ENCODE results near the gene P2RY6. TPM values are rescaled to one million over a fixed set of nuclear protein-coding genes. Genes with fewer than 3 reads are reported as not detected.

Gene P2RY6
- total RNA-seq, 2 donors from 2014 or later = 7.7 to 13.4 TPM

- peak; percentile 19 for ATAC-seq (ENCODE audit: insufficient number of reproducible peaks, low FRiP score, low read depth)
- TF ChIP-seq CTCF (IDR thresholded peaks at IDR 0.05) = peak; percentile 99
- H3K4me3 ChIP-seq = peak overlapping the region; percentile 12
- H3K4me1 ChIP-seq (ENCODE audit: control insufficient read depth in 1 of 2, low read depth in 2 of 2) = peaks cover 48 to 90% of the 10 kb centered on the region in 2 donors
- H3K27ac ChIP-seq = peak overlapping the region; percentile 77 to 88
- H3K27me3 ChIP-seq (replicated peaks; ENCODE audit: insufficient read depth) = no peaks in the 10 kb centered on the region
- H3K36me3 ChIP-seq = no peaks in the 10 kb centered on the region
- H3K9me3 ChIP-seq = no peaks in the 10 kb centered on the region
- peak; percentile 36 for DNase-seq (ENCODE audit: low spot score)
Observed at GRCh38 chr11:73335204-73335923, 63.2 kb downstream of the P2RY6 start.

GRCh38 chr11:73337846-73338245 is 65.7 kb downstream of the P2RY6 start:
- ATAC-seq (ENCODE audit: insufficient number of reproducible peaks, low FRiP score, low read depth) = no peak
- H3K4me1 ChIP-seq (ENCODE audit: control insufficient read depth in 1 of 2, low read depth in 2 of 2) = peaks cover 29 to 89% of the 10 kb centered on the region in 2 donors
- H3K4me3 ChIP-seq = no peak overlapping the region

GRCh38 chr11:73338279-73338678 is 66.1 kb downstream of the P2RY6 start:
- no peak overlapping the region for H3K4me3 ChIP-seq
- H3K27ac ChIP-seq = peak overlapping the region in 1 of 2 donors; percentile 14
- H3K36me3 ChIP-seq = no peaks in the 10 kb centered on the region
- H3K4me1 ChIP-seq (ENCODE audit: control insufficient read depth in 1 of 2, low read depth in 2 of 2) = peaks cover 28 to 88% of the 10 kb centered on the region in 2 donors
- no peaks in the 10 kb centered on the region for H3K9me3 ChIP-seq
- ATAC-seq (ENCODE audit: insufficient number of reproducible peaks, low FRiP score, low read depth) (no peak), DNase-seq (ENCODE audit: low spot score) (no peak)
- no peak for TF ChIP-seq CTCF (IDR thresholded peaks at IDR 0.05)
- H3K27me3 ChIP-seq (replicated peaks; ENCODE audit: insufficient read depth) = no peaks in the 10 kb centered on the region

More at GRCh38 chr11:73337846-73338245, 65.7 kb downstream of the P2RY6 start:
- Histone ChIP-seq H3K36me3 (no peaks in the 10 kb centered on the region), H3K9me3 (no peaks in the 10 kb centered on the region), H3K27ac (peak overlapping the region in 1 of 2 donors; percentile 14), H3K27me3 (replicated peaks; ENCODE audit: insufficient read depth) (no peaks in the 10 kb centered on the region)
- no peak for DNase-seq (ENCODE audit: low spot score)
- TF ChIP-seq CTCF (IDR thresholded peaks at IDR 0.05) = no peak

- Histone ChIP-seq H3K27me3 (replicated peaks; ENCODE audit: insufficient read depth) (no peaks in the 10 kb centered on the region), H3K4me3 (no peak overlapping the region), H3K27ac (no peak overlapping the region), H3K4me1 (ENCODE audit: control insufficient read depth in 1 of 2, low read depth in 2 of 2) (peaks cover 22 to 88% of the 10 kb centered on the region in 2 donors), H3K36me3 (no peaks in the 10 kb centered on the region), H3K9me3 (no peaks in the 10 kb centered on the region)
- no peak for TF ChIP-seq CTCF (IDR thresholded peaks at IDR 0.05)
- ATAC-seq (ENCODE audit: insufficient number of reproducible peaks, low FRiP score, low read depth) = no peak
- no peak for DNase-seq (ENCODE audit: low spot score)
Observed at GRCh38 chr11:73340164-73340563, 68.0 kb downstream of the P2RY6 start.

- H3K4me3 ChIP-seq = peak overlapping the region; percentile 54
- ATAC-seq (ENCODE audit: insufficient number of reproducible peaks, low FRiP score, low read depth) (no peak), DNase-seq (ENCODE audit: low spot score) (no peak)
- no peaks in the 10 kb centered on the region for H3K9me3 ChIP-seq
- H3K27me3 ChIP-seq (replicated peaks; ENCODE audit: insufficient read depth) = no peaks in the 10 kb centered on the region
- no peak overlapping the region for H3K27ac ChIP-seq
- H3K36me3 ChIP-seq = peaks cover 7% of the 10 kb centered on the region
- peaks cover 23 to 90% of the 10 kb centered on the region in 2 donors for H3K4me1 ChIP-seq (ENCODE audit: control insufficient read depth in 1 of 2, low read depth in 2 of 2)
- TF ChIP-seq CTCF (IDR thresholded peaks at IDR 0.05) = no peak
Observed at GRCh38 chr11:73342633-73343032, 70.5 kb downstream of the P2RY6 start.
